ENCODE measurements around the gene SF3B2. TPM values are rescaled to one million over a fixed set of nuclear protein-coding genes. Genes with fewer than 3 reads are reported as not detected.

Gene SF3B2
- total and polyA plus RNA-seq, 9 of the 15 experiments (the other 6 are each of a cell fraction or from before 2014, with no cell fraction given), result 58.3 to 248 (median 157) TPM

DNA sequence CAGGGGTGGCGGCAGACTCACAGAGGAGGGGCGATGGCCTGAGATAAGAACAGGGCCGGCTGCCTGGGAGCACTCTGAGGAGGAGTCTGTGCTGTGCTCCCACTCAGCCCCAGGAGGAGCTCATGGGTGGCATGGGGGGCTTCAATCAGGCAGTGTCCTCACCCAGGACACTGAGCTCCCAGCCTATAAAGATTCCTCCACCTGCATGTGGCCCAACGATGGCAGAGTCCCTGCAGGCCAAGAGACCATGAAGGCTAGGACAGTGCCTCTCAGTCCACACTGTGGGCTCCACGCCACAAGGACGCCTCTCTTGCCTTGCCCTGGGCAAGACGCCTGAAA is 38.4 kb upstream of the SF3B2 start (continued):
- TF ChIP-seq, protein P1, sequence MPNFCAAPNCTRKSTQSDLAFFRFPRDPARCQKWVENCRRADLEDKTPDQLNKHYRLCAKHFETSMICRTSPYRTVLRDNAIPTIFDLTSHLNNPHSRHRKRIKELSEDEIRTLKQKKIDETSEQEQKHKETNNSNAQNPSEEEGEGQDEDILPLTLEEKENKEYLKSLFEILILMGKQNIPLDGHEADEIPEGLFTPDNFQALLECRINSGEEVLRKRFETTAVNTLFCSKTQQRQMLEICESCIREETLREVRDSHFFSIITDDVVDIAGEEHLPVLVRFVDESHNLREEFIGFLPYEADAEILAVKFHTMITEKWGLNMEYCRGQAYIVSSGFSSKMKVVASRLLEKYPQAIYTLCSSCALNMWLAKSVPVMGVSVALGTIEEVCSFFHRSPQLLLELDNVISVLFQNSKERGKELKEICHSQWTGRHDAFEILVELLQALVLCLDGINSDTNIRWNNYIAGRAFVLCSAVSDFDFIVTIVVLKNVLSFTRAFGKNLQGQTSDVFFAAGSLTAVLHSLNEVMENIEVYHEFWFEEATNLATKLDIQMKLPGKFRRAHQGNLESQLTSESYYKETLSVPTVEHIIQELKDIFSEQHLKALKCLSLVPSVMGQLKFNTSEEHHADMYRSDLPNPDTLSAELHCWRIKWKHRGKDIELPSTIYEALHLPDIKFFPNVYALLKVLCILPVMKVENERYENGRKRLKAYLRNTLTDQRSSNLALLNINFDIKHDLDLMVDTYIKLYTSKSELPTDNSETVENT (CRISPR knock-in tag; IDR thresholded peaks at IDR 0.05), result no peak

- H3K9me3 ChIP-seq (replicated peaks; ENCODE audit: control insufficient read depth, insufficient read depth, low read depth, low read length), result no peaks in the 10 kb centered on the region
- H3K27ac ChIP-seq (ENCODE audit: extremely low read depth, low read depth, low read length), result no peak overlapping the region
- H3K36me3 ChIP-seq (ENCODE audit: control insufficient read depth, insufficient read depth, low read length), result no peaks in the 10 kb centered on the region
- no peaks in the 10 kb centered on the region for H3K27me3 ChIP-seq (ENCODE audit: control insufficient read depth in 2 of 2, insufficient read depth in 2 of 2, low read length in 2 of 2)
- H3K79me2 ChIP-seq (ENCODE audit: control insufficient read depth, insufficient read depth, low read length), result no peaks in the 10 kb centered on the region
- no peak overlapping the region for H2AFZ ChIP-seq (ENCODE audit: low read depth, low read length)
- DNase-seq (ENCODE audit: extremely low read depth in 1 of 4, low spot score in 3 of 4) (no peak), ATAC-seq (no peak), FAIRE-seq (no peak)
- peaks cover 5% of the 10 kb centered on the region for H3K9me1 ChIP-seq (ENCODE audit: control insufficient read depth, insufficient read depth, low read length)
- no peak overlapping the region for H3K4me3 ChIP-seq
- H3K4me2 ChIP-seq (ENCODE audit: insufficient read depth, low read length), result no peak overlapping the region
- no peaks in the 10 kb centered on the region for H4K20me1 ChIP-seq (replicated peaks; ENCODE audit: control insufficient read depth, insufficient read depth, low read length)
- peaks cover 29 to 63% of the 10 kb centered on the region in 2 experiments for H3K4me1 ChIP-seq (replicated peaks in 1 of 2; ENCODE audit: control insufficient read depth in 2 of 2, insufficient read depth in 2 of 2, low read length in 2 of 2)
- intact Hi-C loops (cut with micrococcal nuclease) (no loop called here), in situ Hi-C loops (cut with MboI) (no loop called here)
- WGBS (ENCODE audit: insufficient coverage, low coverage, missing lambda C conversion rate), result 81% methylated on average over 6 of the region's 6 CpGs
- CTCF ChIA-PET (ENCODE audit: low intra/inter-chr PET ratio), result no interaction called here
- H3K9ac ChIP-seq (ENCODE audit: insufficient read depth in 1 of 2, low read depth in 2 of 2, low read length in 2 of 2), result peak overlapping the region in 1 of 2 experiments; percentile 50; a peak in 2 of 4 replicates
- POLR2A ChIA-PET, result interaction anchor here (1.6 kb wide), 1 partner anchor 9 kb away, joined by 4 read pairs; no protein-coding TSS in a partner anchor
- BruUV-seq (replicated peaks), result no TSS peak
- no peak for TF ChIP-seq HDAC1 (IDR thresholded peaks at IDR 0.05)
- TF ChIP-seq, protein P2, sequence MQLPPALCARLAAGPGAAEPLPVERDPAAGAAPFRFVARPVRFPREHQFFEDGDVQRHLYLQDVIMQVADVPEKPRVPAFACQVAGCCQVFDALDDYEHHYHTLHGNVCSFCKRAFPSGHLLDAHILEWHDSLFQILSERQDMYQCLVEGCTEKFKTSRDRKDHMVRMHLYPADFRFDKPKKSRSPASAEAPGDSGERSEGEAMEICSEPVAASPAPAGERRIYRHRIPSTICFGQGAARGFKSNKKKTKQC (CRISPR knock-in tag; IDR thresholded peaks at IDR 0.05), result no peak
- no peak for TF ChIP-seq CREBBP (IDR thresholded peaks at IDR 0.05; ENCODE audit: low read depth, low read length)
- TF ChIP-seq RREB1 (CRISPR knock-in tag; IDR thresholded peaks at IDR 0.05), result no peak
- no peak for TF ChIP-seq ZNF584 (CRISPR knock-in tag; IDR thresholded peaks at IDR 0.05; ENCODE audit: low read depth)
- TF ChIP-seq DNMT1 (IDR thresholded peaks at IDR 0.05), result no peak
- TF ChIP-seq, protein P3, sequence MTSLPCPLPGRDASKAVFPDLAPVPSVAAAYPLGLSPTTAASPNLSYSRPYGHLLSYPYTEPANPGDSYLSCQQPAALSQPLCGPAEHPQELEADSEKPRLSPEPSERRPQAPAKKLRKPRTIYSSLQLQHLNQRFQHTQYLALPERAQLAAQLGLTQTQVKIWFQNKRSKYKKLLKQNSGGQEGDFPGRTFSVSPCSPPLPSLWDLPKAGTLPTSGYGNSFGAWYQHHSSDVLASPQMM (CRISPR knock-in tag; IDR thresholded peaks at IDR 0.05), result no peak
- TF ChIP-seq CAMTA2 (CRISPR knock-in tag; conservative IDR thresholded peaks at IDR 0.05), result no peak
- TF ChIP-seq BMI1 (IDR thresholded peaks at IDR 0.05; ENCODE audit: low read length), result no peak
- no peak for TF ChIP-seq HNRNPH1 (optimal IDR thresholded peaks at IDR 0.05; ENCODE audit: low read depth, low read length)
These were observed 37.2 kb upstream of the SF3B2 start for GRCh38 chr11:66014804-66015453.

Data from K562 (cell line).